Dermis microvascular lymphatic vessel endothelial cell (primary cell): Measurements from ENCODE around the gene STARD5. TPM values are rescaled to one million over a fixed set of nuclear protein-coding genes. Genes with fewer than 3 reads are reported as not detected.

Experiments used
- DNase-seq, 2 donors: peaks; one replicate each; pipeline versions ENCODE4 v3.0.0 to v3.0.0-alpha.2; 2010; ENCODE audit warnings: low read depth in 2 of 2
- total RNA-seq: library from RNA; depleted of rRNA; stranded (reverse); fragments of >200 nt; gene quantifications from 2 replicates; pipeline ENCODE4 v1.2.1, GENCODE V29; 2014

The STARD5 gene
- total RNA-seq, 1 donor from 2014 or later = 0.77 TPM

DNA sequence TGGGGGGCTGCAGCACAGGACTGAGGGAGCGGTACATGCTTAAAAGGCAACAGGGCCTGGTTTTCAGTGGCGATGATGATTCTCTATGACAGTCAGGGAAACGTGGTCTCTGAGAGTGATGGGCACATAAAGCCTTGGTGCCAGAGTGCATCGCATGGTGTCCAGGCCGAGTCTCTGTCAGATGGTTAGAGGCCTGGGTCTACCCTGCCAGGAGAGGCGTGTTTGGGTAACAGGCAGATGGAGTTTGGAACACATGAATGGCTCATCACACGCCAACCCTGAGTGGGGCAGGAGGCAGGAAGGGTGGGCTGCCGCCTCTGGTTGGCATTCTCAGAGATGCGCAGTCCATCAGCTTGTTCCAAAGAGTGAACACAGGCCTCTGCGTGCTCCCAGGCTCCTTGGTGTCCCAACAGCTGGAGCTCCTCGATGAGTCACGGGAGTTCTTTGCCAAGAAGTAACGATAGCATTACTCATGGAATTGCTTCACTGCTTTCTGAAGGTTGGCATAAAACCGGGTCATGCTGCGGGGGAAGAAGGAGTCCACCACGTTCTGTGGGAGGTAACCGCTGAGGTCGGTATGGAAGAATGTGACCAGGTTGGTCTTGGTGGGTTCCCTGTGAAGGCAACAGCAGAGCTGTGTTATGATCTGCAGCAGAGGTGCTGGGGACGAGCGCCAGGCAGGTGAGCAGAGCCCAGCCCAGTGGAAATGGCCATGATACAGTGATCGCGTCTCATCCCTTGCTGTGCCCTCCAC, 11.0 kb downstream of the STARD5 start:
- peak in 1 of 2 donors; percentile 59 for DNase-seq

DNA sequence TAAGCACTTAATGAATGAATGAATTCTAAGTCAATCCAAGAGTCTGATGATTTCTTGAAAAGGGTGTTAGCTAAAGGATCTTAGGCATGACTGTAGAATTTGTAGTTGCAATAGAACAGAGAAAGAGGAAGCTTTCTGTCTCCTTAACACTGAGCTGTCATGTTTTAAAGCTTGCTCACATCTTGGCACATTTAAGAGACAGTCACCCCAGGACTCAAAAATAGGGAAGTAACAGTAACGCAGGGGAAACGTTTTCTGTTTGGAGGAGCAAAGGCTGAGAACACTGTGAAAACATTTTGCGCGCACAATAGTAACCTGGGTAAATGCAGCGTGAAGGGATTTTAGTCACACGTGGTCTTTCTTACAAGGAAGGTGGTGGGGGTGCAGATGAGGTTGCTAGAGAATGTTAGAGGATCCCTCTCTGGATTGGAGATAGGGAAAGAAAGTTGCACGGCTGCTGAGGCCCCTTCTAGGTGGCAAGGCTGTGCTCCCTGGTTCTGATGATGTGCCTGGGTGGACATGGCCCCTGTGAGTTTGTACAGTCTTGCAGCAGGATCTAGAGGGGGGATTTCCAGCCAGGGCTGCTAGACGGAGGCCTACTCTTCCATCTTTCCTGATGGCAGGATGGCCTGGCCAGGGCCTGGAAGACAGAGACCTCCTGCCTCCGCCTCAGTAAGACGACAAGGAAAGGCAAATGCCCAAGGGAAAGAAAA, 12.0 kb downstream of the STARD5 start:
- no peak for DNase-seq

DNA sequence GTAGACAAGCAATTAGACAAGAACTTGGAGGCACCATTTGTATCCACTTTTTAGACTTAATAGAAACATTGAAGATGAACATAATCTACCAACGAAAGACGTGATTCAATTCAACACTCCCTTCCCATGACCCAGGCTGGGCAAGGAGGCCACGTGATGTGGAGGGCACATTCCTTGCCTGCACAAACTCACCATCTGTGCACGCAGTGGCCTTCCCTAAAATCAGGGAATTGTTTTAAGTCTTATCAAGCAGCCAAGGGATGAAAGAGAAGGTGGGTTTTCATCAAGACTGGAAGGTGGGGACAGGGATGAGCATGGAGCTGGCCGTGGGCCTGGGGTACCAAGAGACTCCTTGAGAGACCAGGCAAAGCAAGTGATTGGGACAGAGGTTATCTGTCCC, 13.5 kb downstream of the STARD5 start:
- DNase-seq = no peak

DNA sequence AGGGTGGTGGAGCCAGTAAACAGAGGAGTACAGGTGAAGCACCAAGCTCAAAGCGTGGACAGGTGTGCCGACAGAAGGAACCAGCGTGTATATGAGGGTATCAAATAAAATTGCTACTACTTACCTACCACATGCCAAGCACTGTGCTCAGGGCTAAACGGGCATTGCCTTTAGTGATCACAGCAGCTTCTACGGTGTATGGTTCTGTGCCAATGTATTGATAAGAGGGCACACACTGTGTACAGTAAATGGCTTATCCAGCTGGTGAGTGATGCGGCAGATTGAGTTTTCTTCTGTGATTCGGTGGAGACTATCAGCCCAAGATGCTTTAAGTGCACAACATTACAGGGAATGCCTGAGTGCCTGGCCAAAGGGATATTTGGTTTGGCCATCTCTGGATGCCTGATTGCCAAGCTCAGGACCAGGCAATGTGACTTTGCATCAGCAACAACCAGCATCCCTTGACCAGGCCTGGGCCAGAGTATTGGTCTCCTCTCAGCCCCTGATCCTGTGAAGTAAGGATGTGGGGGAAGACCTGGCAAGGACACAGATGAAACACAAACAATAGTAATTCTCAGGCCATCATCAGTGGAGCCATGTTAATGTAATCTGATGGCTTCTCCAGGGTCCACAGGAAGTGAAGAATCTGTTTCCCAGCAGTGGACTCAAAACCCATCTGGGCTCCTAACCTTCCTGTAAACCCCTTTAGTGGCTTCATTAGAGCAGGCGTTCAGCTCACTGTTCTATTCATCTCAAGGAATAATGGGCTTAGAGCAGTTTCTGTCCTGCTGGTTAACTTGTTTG, 14.1 kb downstream of the STARD5 start:
- no peak for DNase-seq

DNA sequence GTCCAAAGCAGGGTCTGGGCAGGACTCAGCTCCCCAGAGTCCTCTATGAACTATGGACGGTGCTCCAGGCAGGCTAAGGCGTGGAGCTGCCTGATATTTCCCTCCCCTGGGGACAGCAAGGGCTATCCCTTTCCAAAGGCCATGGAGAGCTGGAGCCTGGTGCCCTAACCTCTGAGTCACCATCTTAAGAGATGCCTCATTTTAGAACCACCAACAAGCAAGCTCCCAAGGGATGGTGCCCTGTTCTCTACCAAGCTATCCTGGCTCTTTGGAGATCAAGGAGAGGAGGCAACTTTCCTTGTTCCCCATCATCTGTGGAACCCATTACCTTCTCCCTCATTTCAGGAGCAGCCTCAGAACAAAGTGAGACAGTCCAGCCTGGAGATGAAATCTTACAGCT, 15.7 kb downstream of the STARD5 start:
- DNase-seq = no peak

DNA sequence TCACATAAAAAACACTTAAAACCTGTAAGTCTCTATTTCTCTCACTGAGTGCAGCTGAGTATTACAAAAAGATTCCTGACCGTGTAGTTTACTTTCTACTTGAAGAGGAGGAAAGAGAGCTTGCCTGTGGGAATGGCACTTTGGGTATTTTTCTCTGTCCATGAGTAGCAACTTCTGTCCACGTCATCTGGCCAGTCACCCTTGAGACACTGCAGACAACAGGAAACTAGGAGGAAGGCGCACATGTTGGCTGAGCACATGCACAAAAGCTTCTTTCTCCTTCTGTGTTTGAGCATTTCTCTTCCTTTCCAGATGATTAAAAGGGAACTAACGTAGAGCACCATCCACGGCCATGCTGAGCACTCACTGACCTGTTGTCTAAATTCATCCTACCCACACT, 19.7 kb downstream of the STARD5 start:
- DNase-seq = peak in 1 of 2 donors; percentile 23

DNA sequence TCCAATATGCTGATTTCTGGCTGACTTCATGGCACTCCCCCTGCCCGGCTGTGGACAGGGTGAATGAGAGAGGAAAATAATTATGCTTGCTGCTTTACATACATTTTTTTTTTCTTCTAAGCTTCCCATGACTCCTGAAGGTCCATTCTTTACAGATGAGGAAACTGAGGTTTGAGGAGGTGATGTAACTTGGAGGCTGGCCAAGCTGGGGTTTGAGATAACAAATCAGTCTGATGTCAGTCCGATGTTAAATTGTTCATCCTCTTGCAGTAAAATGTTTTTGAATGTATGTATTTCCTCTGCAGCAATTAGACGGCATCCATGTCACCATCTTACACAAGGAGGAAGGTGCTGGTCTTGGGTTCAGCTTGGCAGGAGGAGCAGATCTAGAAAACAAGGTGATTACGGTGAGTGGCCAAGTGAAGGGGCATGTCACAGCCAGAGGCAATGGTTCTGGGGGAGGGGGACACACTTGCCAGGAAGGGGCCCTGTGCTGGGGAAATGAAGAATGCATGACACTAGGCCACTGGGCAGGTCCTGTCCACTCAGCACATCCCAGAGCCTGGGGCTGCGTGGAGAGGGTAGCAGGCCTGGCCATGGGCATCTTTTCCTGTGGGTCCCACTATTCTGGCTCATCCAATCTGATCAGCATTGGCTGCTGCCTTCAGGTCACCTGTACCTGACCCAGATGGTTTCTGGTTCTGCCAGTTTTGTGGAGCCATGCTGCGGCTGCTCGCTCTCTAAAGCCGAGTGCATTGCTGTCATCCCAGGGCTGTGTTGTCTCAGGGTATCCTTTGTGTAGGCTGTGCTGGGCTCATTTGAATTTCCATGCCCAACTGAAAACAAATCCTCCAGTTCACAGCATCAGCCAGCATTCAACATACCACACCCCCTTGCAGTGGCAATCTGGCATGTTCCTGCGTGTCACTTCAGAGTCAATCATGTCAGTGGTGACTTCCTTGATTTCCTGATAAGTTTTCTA, 20.4 kb downstream of the STARD5 start:
- DNase-seq = no peak

DNA sequence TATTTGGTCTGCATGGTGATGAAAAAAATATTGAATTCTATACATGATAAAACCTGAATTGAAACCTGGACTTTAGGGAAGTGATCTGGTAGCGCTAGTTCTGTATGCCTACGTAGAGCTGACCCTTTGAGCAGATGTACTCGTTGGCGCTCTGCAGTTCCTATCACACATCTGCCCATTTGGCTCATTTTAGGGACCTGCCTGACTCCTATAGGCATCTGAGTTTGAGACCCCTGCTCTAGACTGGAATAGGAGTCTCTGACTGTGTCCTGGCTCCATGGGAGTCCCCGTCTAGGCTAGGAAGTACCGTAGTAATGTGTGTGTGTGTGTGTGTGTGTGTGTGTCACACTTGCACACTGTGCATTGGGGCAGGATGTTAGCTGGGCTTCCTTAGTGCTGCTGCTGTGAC, 21.2 kb downstream of the STARD5 start:
- DNase-seq = no peak

DNA sequence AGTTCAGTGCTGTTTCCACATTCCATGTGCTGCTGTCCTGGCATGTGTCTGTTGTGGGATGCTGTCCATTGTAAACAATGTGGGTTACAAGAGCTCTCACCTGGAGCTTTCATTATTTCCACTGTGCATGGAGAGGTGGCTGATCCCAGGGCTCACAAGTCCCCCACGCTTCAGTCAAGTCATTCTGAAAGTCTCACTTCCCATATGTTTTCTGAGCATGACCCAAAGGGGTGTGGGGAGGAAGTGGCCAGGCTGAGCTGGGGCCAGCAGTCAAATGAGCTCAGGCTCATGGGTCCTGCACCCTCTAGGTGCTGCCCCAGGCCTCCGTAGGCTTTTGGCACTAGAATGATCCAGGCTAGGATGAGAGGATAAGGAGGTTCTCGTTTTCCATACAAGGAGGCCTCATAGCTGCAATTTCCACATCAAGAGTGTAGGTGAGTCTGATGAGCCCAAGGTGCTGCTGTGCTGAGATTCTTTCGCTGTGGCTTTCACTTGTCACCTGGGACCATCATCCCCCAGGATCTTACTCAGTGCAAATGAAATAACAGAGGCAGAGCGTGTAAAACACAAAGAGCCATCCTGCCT, 22.0 kb downstream of the STARD5 start:
- no peak for DNase-seq

DNA sequence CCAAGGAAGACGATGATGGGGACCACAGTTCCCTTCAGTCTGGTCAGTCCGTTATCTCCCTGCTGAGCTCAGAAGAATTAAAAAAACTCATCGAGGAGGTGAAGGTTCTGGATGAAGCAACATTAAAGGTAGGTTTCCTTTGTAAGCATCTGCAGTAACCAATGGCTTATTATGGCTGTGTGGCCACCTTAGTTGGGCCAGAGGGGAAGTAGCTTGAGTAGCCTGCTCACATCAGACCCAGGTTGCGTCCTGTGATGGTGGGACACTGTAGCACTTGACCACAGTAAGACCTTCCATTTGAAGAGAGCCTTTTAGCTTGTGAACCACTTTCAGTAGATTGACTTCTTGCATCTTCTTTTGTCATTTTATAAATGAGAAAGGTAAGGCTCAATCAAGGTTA, 22.6 kb downstream of the STARD5 start:
- DNase-seq = no peak

DNA sequence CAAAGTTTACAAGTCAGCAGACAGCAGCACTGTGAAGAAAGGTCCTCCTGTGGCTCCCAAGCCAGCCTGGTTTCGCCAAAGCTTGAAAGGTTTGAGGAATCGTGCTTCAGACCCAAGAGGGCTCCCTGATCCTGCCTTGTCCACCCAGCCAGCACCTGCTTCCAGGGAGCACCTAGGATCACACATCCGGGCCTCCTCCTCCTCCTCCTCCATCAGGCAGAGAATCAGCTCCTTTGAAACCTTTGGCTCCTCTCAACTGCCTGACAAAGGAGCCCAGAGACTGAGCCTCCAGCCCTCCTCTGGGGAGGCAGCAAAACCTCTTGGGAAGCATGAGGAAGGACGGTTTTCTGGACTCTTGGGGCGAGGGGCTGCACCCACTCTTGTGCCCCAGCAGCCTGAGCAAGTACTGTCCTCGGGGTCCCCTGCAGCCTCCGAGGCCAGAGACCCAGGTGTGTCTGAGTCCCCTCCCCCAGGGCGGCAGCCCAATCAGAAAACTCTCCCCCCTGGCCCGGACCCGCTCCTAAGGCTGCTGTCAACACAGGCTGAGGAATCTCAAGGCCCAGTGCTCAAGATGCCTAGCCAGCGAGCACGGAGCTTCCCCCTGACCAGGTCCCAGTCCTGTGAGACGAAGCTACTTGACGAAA, 24.2 kb downstream of the STARD5 start:
- DNase-seq = no peak

DNA sequence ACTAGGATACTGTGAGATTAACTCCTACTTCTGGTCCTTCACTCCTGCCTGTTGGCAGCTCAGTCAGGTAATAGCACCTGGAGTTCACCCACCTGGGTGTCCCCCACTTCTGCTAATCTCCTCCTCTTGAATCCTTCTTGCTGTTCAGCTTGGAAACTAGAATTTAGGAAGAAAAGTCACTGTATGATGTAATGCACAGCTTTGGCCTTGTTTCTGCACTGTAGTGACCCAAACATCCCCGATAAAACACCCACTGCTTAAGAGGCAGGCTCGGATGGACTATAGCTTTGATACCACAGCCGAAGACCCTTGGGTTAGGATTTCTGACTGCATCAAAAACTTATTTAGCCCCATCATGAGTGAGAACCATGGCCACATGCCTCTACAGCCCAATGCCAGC, 24.8 kb downstream of the STARD5 start:
- no peak for DNase-seq

DNA sequence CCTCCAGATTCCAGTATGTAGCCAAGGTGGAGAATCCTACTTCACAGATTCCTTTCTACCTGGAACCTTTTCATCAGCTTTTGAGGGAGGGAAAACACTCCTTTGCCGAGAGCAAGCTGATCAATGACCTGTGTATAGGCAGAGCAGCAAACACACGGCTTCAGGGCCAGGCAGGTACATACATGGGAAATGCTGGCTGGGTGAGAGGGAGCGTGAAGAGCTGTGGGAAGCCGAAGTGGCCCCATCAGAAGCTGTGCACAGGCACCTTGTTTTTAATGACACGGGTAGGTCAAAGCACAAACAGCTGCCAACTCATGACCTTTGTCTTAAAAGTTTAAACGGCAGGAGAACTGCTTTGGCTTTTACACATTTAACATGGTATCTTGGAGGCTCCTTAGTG, 25.3 kb downstream of the STARD5 start:
- DNase-seq = no peak

DNA sequence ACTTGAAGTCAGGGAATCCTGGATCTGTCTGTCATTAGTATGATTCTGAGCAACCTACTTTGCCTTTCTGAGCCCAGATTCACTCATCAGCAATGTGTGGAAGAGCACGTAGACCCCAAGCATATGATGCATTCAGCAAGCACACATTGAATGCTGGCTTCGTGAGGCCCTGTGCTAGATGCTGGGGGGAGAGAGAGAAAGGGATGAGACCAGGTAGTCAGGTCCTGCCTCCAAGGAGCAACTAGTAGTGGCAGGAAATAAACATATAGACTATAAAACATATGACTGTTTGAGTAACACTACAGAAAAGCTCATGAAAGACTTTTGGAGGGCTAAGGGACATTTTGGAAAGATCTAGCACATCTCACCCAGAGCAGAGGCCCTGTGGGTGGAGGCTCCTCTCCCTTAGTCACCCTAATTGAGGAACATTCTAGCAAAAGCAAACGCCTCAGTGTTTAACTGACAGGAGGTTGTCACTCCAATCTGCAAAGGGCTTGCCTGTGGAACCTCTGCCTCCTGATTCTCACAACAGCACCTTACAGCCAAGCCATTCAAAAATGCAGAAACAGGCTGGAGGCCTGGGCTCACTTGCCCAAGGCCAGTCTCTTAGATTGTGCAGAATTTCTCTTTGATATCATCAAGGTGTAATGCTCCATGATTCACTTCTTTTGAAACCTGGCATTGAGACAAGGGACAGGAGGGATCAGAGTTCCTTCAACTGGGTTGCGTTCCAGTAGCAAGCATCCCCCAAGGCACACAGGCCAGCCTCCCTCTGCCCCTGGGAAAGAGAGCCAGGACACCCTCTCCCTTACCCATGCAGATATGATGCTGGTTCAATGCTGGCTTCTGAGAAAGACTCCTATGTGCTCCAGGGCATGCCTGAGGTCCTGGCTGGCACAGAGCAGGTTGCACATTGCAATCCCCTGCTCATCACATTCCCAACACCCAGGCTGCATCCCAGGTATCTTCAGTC, 26.1 kb downstream of the STARD5 start:
- no peak for DNase-seq

DNA sequence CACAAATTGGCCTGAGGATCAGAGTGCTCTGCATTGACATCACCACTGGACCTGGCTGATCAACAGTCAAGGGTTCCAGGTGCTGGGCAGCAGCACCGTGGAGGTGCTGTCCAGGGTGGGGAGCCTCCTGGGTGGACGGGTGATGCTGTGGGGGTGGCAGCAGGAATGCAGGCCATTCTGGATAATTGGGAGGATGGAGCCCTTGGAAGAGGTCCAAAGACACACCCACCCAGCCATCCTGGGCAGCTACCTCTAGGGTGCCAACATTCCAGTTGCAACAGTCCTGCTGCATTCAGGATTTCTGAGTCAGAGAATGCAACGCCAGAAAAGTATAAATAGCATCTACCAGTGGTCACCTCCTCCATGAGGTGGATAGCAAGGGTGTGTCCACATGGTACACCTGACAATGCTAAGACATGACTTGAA, 26.8 kb downstream of the STARD5 start:
- peak in 1 of 2 donors; percentile 14 for DNase-seq

DNA sequence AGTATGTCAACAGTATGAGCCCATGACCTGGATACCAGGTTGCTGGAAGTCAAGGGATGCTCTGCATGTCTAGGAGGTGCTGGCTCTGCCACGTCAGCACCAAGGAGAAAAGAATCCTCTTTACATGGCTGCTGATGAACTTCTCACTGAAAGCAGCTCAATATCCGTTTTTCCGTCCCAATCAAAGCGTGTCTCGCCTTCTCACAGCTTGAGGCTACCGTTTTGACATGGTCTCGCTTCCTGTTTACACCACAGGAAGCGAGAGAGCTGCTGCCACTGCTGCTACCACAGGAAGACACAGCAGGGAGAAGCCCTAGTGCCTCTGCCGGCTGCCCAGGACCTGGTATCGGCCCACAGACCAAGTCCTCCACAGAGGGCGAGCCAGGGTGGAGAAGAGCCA, 27.3 kb downstream of the STARD5 start:
- peak; percentile 29 to 60 for DNase-seq

DNA sequence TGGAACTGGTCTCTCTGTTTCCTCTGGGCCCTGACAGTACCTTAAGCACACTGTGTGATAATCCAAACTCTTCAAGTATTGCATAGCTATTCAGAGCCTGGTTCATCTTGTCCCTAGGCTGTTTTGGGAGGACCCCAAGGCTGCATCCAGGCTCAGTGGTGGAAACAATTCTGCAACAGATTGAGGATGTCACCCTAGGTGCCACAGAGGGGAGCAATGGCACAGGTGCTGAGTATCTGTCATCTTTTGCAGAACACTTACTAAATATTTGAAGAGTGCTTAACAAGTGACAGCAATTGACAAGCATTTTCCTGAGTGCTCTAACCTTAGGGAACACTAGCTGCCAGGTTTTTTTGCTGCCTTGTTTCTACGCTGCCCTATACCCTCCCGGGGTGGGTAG, 27.8 kb downstream of the STARD5 start:
- DNase-seq = no peak

DNA sequence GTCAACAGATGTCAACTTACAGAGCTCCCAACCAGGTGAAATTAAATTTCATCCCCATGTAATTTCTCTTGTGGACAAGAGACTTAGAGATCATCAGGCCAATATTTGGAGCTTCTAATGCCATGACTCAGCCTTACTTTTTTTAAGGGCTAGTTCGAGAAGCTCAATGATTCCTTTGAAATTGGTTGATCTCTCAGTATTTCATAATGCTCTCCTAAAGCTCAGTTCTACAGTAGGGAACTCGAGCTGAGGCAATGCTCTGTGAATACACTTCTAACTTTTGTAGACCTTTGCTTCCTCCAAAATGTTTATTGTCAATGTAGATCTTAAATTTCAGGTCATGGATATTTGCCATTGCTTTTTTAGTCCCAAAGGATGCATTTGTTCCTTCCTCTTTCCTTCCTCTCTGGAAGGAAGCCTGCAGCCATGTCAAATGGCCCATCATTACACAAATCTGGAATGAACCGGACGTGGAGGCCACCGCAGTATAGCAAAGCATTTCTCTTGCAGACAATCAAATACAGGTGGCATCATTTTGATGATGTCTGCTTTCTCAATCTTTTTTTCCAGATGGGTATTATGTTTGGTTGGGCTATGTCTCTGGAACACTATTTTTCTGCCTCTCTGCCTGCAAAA, 28.3 kb downstream of the STARD5 start:
- no peak for DNase-seq

DNA sequence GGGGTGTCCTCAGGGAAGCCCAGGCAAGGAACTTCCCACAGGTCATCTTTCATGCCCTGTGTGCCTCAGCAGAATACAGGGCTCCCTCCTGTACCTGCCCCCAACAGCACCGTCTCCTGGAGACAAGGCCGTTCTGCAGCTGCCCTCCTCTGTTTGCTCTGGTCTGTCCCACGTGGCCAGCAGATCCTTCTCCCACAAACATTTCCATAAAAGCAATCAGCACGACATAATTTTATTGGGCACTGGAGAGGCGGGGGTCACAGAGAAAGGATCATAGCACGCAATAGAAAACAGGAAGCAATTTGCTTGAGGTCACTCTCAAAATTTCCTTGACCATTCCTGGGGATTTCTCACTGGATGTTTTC, 29.4 kb downstream of the STARD5 start:
- no peak for DNase-seq
